ENCODE measurements around the gene MYBPC3.
A peak's percentile ranks its signal among the peaks of the same experiment; 100 is the strongest.

MYBPC3 gene

GRCh38 chr11:47398551-47398950 is 46.0 kb upstream of the MYBPC3 start:
- H3K79me2 ChIP-seq (ENCODE audit: insufficient read depth, low read length), result no peaks in the 10 kb centered on the region
- no peak overlapping the region for H3K4me2 ChIP-seq (ENCODE audit: insufficient read depth, low read length)
- TF ChIP-seq CTCF (IDR thresholded peaks at IDR 0.05; ENCODE audit: borderline replicate concordance, extremely low read depth, low read length, poor library complexity, severe bottlenecking), result no peak
- TF ChIP-seq EZH2 (IDR thresholded peaks at IDR 0.05; ENCODE audit: borderline replicate concordance, low read depth, low read length, severe bottlenecking), result no peak
- no peaks in the 10 kb centered on the region for H3K36me3 ChIP-seq (ENCODE audit: insufficient read depth, low read length)
- no peaks in the 10 kb centered on the region for H3K27me3 ChIP-seq (ENCODE audit: insufficient read depth, low read length, poor library complexity)
- no peak for DNase-seq
- H3K27ac ChIP-seq (ENCODE audit: low read length), result no peak overlapping the region
- H4K20me1 ChIP-seq (ENCODE audit: insufficient read depth, low read length), result no peaks in the 10 kb centered on the region
- H3K9me3 ChIP-seq (ENCODE audit: insufficient read depth, low read length, severe bottlenecking), result no peaks in the 10 kb centered on the region
- H3K4me3 ChIP-seq (ENCODE audit: low read depth in 1 of 2, low read length in 2 of 2), result no peak overlapping the region
- no peak for ATAC-seq (ENCODE audit: insufficient read depth, low read depth)
- H3K4me1 ChIP-seq (ENCODE audit: insufficient read depth, low read length), result peaks cover 26% of the 10 kb centered on the region
- no peak overlapping the region for H3K9ac ChIP-seq (ENCODE audit: low read depth, low read length)
- peak overlapping the region; percentile 25; the same call in 1 of the 2 replicates for H2AFZ ChIP-seq (ENCODE audit: low read depth, low read length)

GRCh38 chr11:47398011-47398410 is 45.5 kb upstream of the MYBPC3 start:
- no peak for TF ChIP-seq CTCF (IDR thresholded peaks at IDR 0.05; ENCODE audit: borderline replicate concordance, extremely low read depth, low read length, poor library complexity, severe bottlenecking)
- no peak for TF ChIP-seq EZH2 (IDR thresholded peaks at IDR 0.05; ENCODE audit: borderline replicate concordance, low read depth, low read length, severe bottlenecking)
- no peak overlapping the region for H2AFZ ChIP-seq (ENCODE audit: low read depth, low read length)
- H3K4me1 ChIP-seq (ENCODE audit: insufficient read depth, low read length), result peaks cover 26% of the 10 kb centered on the region
- no peaks in the 10 kb centered on the region for H3K9me3 ChIP-seq (ENCODE audit: insufficient read depth, low read length, severe bottlenecking)
- H3K27me3 ChIP-seq (ENCODE audit: insufficient read depth, low read length, poor library complexity), result no peaks in the 10 kb centered on the region
- ATAC-seq (ENCODE audit: insufficient read depth, low read depth) (no peak), DNase-seq (no peak)
- no peak overlapping the region for H3K27ac ChIP-seq (ENCODE audit: low read length)
- no peak overlapping the region for H3K4me2 ChIP-seq (ENCODE audit: insufficient read depth, low read length)
- H3K79me2 ChIP-seq (ENCODE audit: insufficient read depth, low read length), result no peaks in the 10 kb centered on the region
- no peaks in the 10 kb centered on the region for H4K20me1 ChIP-seq (ENCODE audit: insufficient read depth, low read length)
- no peaks in the 10 kb centered on the region for H3K36me3 ChIP-seq (ENCODE audit: insufficient read depth, low read length)
- H3K9ac ChIP-seq (ENCODE audit: low read depth, low read length), result no peak overlapping the region
- no peak overlapping the region for H3K4me3 ChIP-seq (ENCODE audit: low read depth in 1 of 2, low read length in 2 of 2)

GRCh38 chr11:47396049-47396320 is 43.5 kb upstream of the MYBPC3 start:
- ATAC-seq (ENCODE audit: insufficient read depth, low read depth), result no peak
- TF ChIP-seq CTCF (IDR thresholded peaks at IDR 0.05; ENCODE audit: borderline replicate concordance, extremely low read depth, low read length, poor library complexity, severe bottlenecking) (no peak), EZH2 (IDR thresholded peaks at IDR 0.05; ENCODE audit: borderline replicate concordance, low read depth, low read length, severe bottlenecking) (no peak)
- Histone ChIP-seq H3K9me3 (ENCODE audit: insufficient read depth, low read length, severe bottlenecking) (no peaks in the 10 kb centered on the region), H3K36me3 (ENCODE audit: insufficient read depth, low read length) (no peaks in the 10 kb centered on the region), H3K27me3 (ENCODE audit: insufficient read depth, low read length, poor library complexity) (no peaks in the 10 kb centered on the region), H4K20me1 (ENCODE audit: insufficient read depth, low read length) (no peaks in the 10 kb centered on the region), H3K4me1 (ENCODE audit: insufficient read depth, low read length) (peaks cover 26% of the 10 kb centered on the region), H3K79me2 (ENCODE audit: insufficient read depth, low read length) (no peaks in the 10 kb centered on the region), H3K27ac (ENCODE audit: low read length) (no peak overlapping the region), H3K4me2 (ENCODE audit: insufficient read depth, low read length) (no peak overlapping the region), H2AFZ (ENCODE audit: low read depth, low read length) (no peak overlapping the region), H3K9ac (ENCODE audit: low read depth, low read length) (no peak overlapping the region), H3K4me3 (ENCODE audit: low read depth in 1 of 2, low read length in 2 of 2) (no peak overlapping the region)
- DNase-seq, result no peak

Measured in DND-41 (cell line).